Nephron (organoid): ENCODE data around the gene FCHSD2.

ENCODE experiments used
- H3K27ac Mint-ChIP-seq, 3 experiments: 2 replicates each; pipeline ENCODE4 v1.8.0; 2020; ENCODE audit warnings: mixed read lengths in 3 of 3, mild to moderate bottlenecking in 2 of 3, moderate library complexity in 1 of 3
- H3K27me3 Mint-ChIP-seq: 2 replicates; pipeline ENCODE4 v1.8.0; 2021; ENCODE audit warnings: low read depth, mild to moderate bottlenecking, moderate library complexity, mixed read lengths
- H3K36me3 Mint-ChIP-seq: 2 replicates; pipeline ENCODE4 v1.8.0; 2020; ENCODE audit warnings: low read depth, mixed read lengths
- H3K4me1 Mint-ChIP-seq: 2 replicates; pipeline ENCODE4 v1.8.0; 2020; ENCODE audit warnings: mixed read lengths
- H3K4me3 Mint-ChIP-seq, 3 experiments: 2 replicates each; pipeline ENCODE4 v1.8.0; 2020; ENCODE audit warnings: mild to moderate bottlenecking in 3 of 3, mixed read lengths in 3 of 3, moderate library complexity in 2 of 3
- H3K9me3 Mint-ChIP-seq: 2 replicates; pipeline ENCODE4 v1.8.0; 2020; ENCODE audit warnings: mixed read lengths
- TF ChIP-seq, protein P1 (sequence below), 3 experiments: fragments of 200-600 bp; sonication (generic); IDR thresholded peaks; one replicate each; pipeline ENCODE4 v1.5.0; 2021; ENCODE audit warnings: antibody characterized with exemption in 3 of 3; ENCODE audit not compliant: unreplicated experiment in 3 of 3

FCHSD2 gene

DNA sequence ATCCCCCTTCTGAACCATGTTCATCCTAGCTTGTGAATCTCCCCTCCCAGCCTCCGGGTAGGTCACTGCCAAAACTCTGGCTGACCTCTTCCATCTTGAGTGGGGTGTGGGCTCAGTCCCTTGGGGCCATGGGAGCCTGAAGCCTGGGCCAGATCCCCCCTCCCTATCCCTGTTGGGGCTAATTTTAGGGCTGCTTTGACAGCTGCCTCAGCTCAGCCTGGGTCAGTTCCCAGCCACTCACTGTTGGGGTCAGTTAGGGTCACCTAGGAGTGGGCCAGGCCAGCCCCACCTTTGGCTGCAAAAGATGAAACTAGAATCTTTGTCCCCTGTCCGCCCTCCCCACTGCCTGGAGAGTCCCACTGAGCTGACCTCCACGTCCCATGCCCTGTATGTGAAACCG lies 46.2 kb upstream of the FCHSD2 start:
- H3K4me3 Mint-ChIP-seq: no peak overlapping the region
- H3K9me3 Mint-ChIP-seq: no peaks in the 10 kb centered on the region
- H3K27me3 Mint-ChIP-seq: peaks cover 11% of the 10 kb centered on the region
- H3K36me3 Mint-ChIP-seq: no peaks in the 10 kb centered on the region
- H3K27ac Mint-ChIP-seq: no peak overlapping the region
- peaks cover 5% of the 10 kb centered on the region for H3K4me1 Mint-ChIP-seq
- TF ChIP-seq, protein P1, sequence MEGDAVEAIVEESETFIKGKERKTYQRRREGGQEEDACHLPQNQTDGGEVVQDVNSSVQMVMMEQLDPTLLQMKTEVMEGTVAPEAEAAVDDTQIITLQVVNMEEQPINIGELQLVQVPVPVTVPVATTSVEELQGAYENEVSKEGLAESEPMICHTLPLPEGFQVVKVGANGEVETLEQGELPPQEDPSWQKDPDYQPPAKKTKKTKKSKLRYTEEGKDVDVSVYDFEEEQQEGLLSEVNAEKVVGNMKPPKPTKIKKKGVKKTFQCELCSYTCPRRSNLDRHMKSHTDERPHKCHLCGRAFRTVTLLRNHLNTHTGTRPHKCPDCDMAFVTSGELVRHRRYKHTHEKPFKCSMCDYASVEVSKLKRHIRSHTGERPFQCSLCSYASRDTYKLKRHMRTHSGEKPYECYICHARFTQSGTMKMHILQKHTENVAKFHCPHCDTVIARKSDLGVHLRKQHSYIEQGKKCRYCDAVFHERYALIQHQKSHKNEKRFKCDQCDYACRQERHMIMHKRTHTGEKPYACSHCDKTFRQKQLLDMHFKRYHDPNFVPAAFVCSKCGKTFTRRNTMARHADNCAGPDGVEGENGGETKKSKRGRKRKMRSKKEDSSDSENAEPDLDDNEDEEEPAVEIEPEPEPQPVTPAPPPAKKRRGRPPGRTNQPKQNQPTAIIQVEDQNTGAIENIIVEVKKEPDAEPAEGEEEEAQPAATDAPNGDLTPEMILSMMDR (IDR thresholded peaks at IDR 0.05; ENCODE audit: unreplicated experiment in 3 of 3): no peak

DNA sequence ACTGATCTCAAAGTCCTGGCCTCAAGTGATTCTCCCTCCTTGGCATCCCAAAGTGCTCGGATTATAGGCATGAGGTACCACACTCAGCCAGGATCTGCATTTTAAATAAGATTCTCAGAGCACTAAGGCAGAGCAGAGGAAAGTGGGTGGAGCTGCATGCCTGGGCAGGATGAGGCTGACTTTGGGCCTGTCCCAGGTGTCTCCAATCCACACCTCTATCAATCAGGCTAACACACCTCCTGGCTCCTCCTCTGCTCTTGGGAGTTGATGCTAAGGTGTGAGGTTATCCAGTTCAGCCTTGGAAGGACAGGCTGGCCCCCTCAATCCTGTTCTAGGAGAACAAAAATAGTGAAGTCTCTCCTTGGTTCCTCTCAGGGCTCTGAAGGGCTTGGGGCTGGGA lies 45.7 kb upstream of the FCHSD2 start:
- Mint-ChIP-seq H3K4me3 (no peak overlapping the region), H3K36me3 (no peaks in the 10 kb centered on the region), H3K9me3 (no peaks in the 10 kb centered on the region), H3K27me3 (peaks cover 11% of the 10 kb centered on the region), H3K4me1 (peaks cover 5% of the 10 kb centered on the region), H3K27ac (no peak overlapping the region)
- TF ChIP-seq, protein P1 (IDR thresholded peaks at IDR 0.05; ENCODE audit: unreplicated experiment in 3 of 3): no peak

DNA sequence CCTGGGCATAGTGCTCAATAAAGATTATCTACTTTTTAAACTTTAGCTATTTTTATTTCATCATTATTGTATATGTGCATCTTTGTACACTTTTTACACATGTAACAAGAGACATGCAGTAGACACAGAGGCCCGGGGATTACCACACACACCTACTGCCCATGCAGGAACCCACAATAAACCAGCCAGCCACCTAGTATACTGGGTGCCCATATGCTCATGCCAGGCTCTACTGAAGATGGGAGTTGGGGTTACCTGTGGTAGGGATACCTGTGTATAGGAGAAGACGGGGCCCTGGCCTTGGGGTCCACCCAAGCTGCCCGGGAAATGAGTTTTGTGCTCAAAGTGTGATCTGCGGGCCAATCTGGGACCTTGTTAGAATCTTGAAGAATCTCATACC lies 44.8 kb upstream of the FCHSD2 start:
- Mint-ChIP-seq H3K27ac (no peak overlapping the region), H3K4me1 (peaks cover 5% of the 10 kb centered on the region), H3K9me3 (no peaks in the 10 kb centered on the region), H3K4me3 (no peak overlapping the region), H3K36me3 (no peaks in the 10 kb centered on the region), H3K27me3 (peaks cover 11% of the 10 kb centered on the region)
- TF ChIP-seq, protein P1 (IDR thresholded peaks at IDR 0.05; ENCODE audit: unreplicated experiment in 3 of 3): no peak

DNA sequence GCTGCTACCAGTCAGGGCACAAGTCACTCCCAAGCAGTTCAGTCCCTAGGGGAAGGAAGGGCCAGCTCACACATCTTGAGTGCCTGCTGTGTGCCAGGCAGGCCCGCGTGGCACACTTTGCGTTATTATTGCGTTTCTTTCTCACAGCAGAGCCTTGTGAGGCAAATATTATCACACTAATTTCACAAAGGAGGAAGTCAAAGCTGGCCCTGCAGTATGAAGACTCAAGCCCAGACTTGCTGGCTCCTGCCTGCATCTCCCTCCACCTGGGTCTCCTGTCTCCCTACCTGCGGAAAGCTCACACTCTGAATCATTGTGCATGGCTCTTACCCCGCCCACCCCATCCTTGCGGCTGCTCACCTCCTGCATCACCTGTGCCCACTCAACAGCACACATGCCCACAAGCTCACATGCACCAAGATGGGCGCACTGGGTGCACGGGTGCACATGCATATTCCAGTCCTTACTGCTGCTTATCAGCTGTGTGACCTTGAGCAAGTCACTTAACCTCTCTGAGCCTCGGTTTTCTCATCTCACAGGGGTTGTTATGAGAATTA lies 44.3 kb upstream of the FCHSD2 start:
- Mint-ChIP-seq H3K36me3 (no peaks in the 10 kb centered on the region), H3K27me3 (peaks cover 11% of the 10 kb centered on the region), H3K9me3 (no peaks in the 10 kb centered on the region), H3K27ac (no peak overlapping the region), H3K4me3 (no peak overlapping the region), H3K4me1 (peaks cover 5% of the 10 kb centered on the region)
- TF ChIP-seq, protein P1 (IDR thresholded peaks at IDR 0.05; ENCODE audit: unreplicated experiment in 3 of 3): no peak

DNA sequence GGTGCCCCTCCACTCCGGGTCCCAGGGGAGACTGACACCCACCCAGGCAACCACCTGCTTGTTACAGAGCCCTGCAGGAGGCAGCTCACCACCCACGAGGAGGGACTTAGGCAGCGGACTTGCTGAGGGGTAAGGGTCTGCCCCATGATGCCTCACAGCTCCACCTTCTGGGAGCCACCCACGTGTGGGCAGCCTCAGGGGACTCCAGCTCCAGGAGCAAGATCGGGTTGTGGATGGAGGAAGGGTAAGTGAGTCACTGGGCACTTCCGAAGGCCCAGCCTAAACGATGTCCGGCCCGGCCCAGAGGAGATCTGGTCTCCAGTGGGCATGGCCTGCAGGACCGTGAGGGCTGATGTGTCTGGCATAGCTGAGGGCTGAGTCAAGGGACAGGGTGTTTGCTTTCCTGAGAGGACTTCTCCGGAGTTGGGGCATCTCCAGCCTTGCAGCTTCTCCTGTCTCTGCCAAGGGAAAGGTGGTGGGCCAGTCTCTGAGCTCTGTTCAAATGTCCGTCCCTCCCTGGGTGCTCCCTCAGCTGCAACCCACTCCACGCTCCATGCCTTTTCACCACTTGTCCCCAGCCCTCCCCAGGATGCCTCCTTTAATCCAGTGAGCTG lies 43.7 kb upstream of the FCHSD2 start:
- peaks cover 5% of the 10 kb centered on the region for H3K4me1 Mint-ChIP-seq
- TF ChIP-seq, protein P1 (IDR thresholded peaks at IDR 0.05; ENCODE audit: unreplicated experiment in 3 of 3): no peak
- no peak overlapping the region for H3K4me3 Mint-ChIP-seq
- H3K27ac Mint-ChIP-seq: no peak overlapping the region
- H3K9me3 Mint-ChIP-seq: no peaks in the 10 kb centered on the region
- no peaks in the 10 kb centered on the region for H3K36me3 Mint-ChIP-seq
- peaks cover 8% of the 10 kb centered on the region for H3K27me3 Mint-ChIP-seq
